T-helper 2 cell (primary cell): ENCODE data around the gene WWOX.
A peak's percentile ranks its signal among the peaks of the same experiment; 100 is the strongest.

Experiments
- DNase-seq, 5 experiments: peaks; one replicate each; pipeline versions ENCODE4 v3.0.0 to v3.0.0-alpha.2; 2012 to 2022

The WWOX gene

DNA sequence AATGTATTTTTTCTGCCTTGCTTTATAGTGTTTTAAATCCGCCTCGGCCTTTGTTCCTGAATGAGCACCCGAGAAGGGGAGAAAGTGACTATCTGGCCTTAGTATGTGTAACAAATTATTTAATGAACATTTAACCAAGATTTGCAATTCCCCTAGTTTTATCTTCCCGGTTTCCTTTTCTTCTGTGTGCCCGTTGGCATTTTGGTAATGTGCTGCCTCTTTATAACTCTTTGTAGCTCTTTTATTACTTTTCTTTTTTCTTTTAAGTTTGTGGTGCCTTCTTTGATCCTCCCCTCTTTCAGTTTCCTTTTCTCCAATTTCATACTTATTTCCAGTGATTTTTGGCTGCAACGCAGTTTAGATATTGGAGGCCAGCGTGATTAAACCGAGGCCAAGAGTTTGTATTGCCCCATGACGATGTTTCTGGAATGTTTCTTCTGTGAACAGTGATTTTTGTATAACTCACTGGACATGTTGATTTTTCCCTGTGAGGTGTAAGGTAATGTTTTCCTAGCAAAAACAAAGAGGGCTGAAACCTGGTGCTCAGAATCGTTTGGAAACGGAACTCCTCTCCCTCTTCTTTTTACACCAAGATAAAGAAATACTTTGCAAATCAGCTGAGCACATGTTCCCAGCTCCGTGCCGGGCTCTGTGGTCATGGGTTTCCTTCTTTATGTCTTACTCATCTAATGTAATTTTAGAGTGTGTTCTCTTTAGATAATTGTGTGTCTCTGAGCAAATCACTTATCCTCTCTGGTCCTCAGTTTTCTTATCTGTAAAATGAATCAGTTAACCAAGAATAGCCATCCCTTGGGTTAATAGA lies 344.3 kb downstream of the WWOX start:
- DNase-seq = no peak

- DNase-seq = no peak
Measured at GRCh38 chr16:78445818-78446217, 346.4 kb downstream of the WWOX start.

- no peak for DNase-seq
Measured at GRCh38 chr16:78446486-78446885, 347.0 kb downstream of the WWOX start.

DNA sequence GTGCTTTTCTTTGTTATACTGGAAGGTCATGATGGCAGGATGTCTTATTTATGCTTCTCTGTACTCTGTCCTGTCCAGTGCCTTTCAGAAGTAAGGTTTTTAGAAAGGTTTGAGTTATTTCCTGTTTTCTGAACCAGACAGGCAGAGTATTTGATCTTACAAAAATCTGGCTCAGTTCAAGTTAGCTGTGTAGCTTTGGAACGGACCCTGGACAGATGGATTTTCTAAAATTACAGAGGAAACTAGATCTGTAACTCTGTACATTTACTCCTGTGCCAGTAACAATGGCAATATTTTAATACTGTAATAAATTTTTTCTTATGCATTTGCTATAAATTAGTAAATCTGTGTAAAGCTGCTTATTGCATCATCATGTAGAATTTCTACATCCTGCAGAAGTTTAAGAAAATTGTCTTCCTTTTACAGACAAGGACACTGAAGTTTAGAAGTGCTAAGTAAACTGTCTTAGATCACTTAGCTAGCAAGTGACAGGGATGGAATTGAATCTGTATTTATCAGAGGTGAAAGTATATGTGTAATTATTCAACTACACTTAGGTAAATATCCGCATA lies 347.6 kb downstream of the WWOX start:
- DNase-seq = no peak

GRCh38 chr16:78448658-78449271 lies 349.3 kb downstream of the WWOX start:
- DNase-seq = no peak

GRCh38 chr16:78450255-78450654 lies 350.8 kb downstream of the WWOX start:
- no peak for DNase-seq

DNA sequence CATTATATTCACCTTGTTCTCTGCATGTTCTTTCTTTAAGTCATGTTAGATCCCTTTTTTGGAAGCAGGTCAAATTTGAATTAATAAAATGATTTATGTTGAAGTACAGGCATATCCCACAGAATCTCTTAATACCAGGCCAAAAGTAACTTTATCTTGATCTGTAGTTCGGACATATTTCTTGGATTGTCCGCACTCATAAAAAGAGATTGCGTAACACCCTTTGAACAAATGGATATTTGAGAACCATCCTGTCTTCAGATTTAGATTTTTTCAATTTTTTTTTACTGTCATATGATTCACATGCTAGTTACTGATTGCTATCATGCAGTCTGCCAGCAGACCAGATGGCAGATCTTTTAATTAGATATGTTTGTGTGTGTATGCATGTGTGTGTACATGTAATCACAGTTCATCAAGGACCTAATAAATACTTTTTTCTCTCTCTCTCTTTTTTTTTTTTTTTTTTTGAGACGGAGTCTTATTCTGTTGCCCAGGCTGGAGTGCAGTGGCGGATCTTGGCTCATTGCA lies 352.6 kb downstream of the WWOX start:
- DNase-seq = no peak

DNA sequence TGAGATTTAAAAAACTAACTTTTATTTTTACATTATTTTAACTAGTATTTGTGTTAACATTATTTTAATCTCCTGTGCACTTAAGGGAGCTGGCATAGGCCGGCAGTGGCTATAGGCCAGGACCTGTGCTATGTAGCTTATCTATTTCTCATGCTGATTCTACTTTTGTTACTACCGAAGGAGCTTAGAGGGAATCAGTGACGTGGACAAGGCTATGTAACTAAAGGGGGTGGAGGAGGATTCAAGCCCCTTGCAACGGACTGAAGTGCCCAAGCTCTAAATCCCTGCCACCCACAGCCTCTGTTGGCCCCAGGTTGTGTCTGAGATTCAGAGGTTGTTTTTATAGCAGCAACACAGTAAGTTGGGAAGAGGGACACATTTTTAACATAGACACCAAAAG lies 356.4 kb downstream of the WWOX start:
- no peak for DNase-seq

GRCh38 chr16:78458588-78458987 lies 359.1 kb downstream of the WWOX start:
- DNase-seq = no peak

DNA sequence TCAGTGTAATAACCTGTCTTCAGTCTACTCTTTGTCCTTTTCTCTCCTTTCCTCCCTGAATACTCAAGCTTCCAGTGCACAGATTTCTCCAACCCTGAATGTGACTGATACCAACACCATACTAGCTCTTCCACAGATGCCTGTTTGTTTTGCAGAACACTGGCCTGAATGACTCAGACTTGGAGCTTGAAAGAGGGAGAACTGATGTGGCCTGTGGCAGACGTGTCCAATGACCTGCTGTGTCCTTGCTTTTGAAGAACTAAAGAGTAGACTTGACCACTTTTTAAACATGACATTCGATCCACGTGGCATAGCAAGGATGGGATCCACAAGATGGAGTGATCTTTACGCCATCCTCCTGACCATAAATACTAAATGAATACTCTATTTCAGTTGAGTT lies 361.0 kb downstream of the WWOX start:
- DNase-seq = no peak

GRCh38 chr16:78461087-78461486 lies 361.6 kb downstream of the WWOX start:
- DNase-seq = no peak

DNA sequence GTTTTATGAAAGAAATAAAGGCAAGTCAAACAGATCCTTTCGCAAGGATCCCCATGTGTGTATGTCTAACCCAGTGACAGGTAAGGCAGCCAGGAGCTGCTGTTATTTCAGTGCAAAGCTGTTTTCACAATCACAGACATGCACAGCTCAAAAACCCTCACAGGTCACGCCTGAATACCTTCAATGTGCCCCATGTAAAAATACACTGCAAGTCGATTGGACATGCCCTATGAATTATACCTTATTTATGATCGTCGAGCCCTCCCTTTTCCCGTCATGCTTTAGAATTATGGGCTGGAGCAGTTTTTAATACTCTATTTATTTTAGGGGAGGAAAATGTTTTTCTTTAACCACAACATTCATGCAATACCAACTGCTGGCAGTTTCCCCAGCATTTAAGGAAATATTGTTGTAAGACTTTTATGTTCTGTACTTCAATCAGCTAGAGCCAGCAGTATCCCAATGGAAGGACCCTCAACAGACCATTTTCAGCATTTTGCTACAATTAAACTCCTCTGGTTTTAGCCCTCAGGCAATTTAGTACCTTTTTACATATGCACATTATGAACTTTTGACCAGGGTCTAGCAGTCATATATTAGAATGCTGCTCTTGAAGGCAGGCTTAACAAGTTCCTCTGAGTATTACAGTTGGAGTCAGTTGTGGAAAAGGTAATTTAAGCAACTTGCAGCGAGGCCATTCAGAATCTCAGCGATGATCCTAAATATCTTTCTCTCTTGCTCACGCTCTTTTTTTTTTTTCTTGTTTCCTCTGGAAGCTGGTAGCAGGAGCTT lies 362.2 kb downstream of the WWOX start:
- DNase-seq = no peak

DNA sequence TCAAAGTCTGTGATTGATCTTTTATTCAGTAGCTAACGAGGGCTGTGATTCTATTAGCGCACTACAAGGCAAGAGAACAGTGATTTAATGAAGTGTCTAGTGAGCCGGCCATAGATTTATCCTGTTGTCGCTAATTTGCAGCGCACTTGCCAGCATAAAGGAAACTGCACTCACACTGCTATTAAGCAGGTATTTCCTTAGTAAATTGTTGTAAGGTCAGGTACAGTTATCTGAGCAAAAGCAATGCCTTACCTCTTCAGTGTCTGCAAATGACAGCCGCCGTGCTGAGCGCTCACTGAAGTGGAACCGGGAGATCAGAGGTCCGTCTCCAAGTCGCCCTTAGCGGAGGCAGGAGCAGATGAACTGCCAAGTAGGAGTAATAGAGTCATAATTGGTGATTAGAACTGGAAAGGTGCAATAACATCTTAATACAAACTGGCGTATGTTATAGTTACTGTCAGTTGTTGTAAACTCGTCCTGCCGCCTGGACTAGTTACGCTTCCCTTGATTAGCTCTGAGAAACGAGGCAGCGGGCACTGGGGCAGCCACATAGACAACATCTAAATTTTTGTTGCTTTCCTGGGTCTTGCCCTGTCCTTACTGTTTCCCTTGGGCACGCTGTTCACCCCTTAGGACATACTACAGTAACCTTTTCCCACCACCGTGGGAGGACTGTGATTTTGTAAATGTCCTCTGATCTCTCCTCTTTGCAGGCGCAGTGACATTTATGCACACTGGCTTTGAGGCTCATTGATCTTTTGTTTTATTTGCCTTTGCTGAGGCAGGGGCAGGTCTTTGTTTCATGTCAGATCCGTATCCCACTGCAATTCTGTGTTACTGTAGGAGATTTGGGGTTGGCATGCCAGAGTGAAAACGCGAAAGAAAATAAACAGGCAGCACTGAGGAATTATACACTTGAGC lies 363.1 kb downstream of the WWOX start:
- no peak for DNase-seq

GRCh38 chr16:78463591-78463990 lies 364.1 kb downstream of the WWOX start:
- DNase-seq = no peak

- DNase-seq = no peak
Measured at GRCh38 chr16:78464833-78465232, 365.4 kb downstream of the WWOX start.

GRCh38 chr16:78465730-78466129 lies 366.3 kb downstream of the WWOX start:
- no peak for DNase-seq

DNA sequence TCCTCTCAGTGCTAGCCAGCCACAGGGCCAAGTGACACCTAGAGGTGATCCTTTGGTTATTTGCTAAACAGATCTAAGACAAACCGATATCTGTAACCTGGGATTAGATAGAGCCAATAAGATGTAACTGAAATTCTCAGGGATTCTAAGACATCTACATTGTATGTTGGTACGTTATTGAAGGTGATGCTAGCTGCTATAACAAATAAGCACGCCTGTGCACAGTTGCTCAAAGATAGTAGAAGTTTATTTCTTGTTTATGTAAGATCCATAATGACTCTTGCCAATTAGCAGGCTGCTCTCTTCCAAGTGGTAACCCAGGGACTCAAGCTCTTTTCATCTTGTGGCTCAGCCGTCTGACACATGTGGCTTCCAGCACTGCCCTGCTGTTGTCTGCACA lies 370.3 kb downstream of the WWOX start:
- no peak for DNase-seq

GRCh38 chr16:78473031-78473699 lies 373.7 kb downstream of the WWOX start:
- DNase-seq = no peak

DNA sequence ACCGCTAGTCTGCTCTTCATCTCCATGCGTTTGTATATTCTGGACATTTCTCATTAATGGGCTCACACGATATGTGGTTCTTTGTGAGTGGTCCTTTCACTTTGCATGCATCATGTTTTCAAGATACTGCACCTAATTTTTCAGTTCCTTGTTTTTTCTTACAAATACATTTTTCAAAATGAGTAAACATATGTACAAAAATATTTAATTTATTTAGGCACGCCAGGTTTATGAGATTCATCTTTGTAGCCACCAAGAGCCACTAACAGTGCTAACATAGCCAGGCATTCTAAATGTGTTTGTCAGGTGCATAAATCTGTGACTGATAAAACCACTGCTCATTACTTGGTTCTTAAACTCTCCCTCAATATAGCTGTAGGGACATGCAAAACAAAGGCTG lies 375.3 kb downstream of the WWOX start:
- DNase-seq = no peak

GRCh38 chr16:78476615-78477014 lies 377.2 kb downstream of the WWOX start:
- DNase-seq = no peak

GRCh38 chr16:78478267-78478861 lies 378.9 kb downstream of the WWOX start:
- DNase-seq = peak in 1 of 5 experiments; percentile 18
